Measurements from ENCODE around the gene TOR2A. TPM values are rescaled to one million over a fixed set of nuclear protein-coding genes. Genes with fewer than 3 reads are reported as not detected.

TOR2A gene
- total RNA-seq, 1 experiment from 2014 or later: 16.4 TPM

DNA sequence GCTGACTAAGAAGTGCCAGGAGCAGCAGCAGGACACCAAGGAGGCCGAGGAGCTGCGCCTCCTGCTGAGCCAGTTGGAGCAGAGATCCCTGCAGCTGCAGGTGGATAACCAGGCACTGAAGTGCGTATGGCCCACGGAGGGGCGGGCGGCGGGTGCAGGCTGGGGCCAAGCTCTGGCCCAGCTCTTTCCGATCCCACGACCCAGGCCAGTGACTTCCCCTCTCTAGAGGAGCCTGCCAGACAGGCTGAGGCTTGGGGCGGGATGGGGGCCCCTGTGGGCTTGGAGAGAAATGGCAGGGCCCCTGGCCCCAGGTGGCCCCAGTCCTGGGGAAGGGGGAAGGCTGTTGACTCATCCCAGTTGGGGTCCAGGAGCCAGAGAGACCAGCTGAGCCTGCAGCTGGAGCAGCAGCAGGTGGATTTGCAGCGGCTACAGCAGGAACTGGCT, 23.2 kb downstream of the TOR2A start:
- no peak overlapping the region for H3K4me2 ChIP-seq
- no peaks in the 10 kb centered on the region; the same call in 1 of the 2 replicates for H3F3A ChIP-seq (ENCODE audit: insufficient read depth, low read depth)
- intact Hi-C loops (cut with micrococcal nuclease; ENCODE audit: unreplicated experiment): no loop called here
- BruUV-seq (replicated peaks): no TSS peak
- H3K9me3 ChIP-seq (ENCODE audit: insufficient read depth, low read depth): no peaks in the 10 kb centered on the region
- H3K27ac ChIP-seq: no peak overlapping the region
- H4K20me1 ChIP-seq (ENCODE audit: insufficient read depth): peaks cover 11% of the 10 kb centered on the region; the same call in 1 of the 2 replicates
- TF ChIP-seq, protein P1, sequence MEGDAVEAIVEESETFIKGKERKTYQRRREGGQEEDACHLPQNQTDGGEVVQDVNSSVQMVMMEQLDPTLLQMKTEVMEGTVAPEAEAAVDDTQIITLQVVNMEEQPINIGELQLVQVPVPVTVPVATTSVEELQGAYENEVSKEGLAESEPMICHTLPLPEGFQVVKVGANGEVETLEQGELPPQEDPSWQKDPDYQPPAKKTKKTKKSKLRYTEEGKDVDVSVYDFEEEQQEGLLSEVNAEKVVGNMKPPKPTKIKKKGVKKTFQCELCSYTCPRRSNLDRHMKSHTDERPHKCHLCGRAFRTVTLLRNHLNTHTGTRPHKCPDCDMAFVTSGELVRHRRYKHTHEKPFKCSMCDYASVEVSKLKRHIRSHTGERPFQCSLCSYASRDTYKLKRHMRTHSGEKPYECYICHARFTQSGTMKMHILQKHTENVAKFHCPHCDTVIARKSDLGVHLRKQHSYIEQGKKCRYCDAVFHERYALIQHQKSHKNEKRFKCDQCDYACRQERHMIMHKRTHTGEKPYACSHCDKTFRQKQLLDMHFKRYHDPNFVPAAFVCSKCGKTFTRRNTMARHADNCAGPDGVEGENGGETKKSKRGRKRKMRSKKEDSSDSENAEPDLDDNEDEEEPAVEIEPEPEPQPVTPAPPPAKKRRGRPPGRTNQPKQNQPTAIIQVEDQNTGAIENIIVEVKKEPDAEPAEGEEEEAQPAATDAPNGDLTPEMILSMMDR (conservative IDR thresholded peaks at IDR 0.05): no peak
- no peak for TF ChIP-seq EZH2 (IDR thresholded peaks at IDR 0.05; ENCODE audit: low read depth)
- POLR2A ChIA-PET (ENCODE audit: unreplicated experiment): no interaction called here
- CTCF ChIA-PET: no interaction called here
- DNase-seq: no peak
- H3K9me2 ChIP-seq (ENCODE audit: insufficient read depth): no peaks in the 10 kb centered on the region
- H2AFZ ChIP-seq: no peak overlapping the region
- H3K4me3 ChIP-seq: no peak overlapping the region
- no peaks in the 10 kb centered on the region for H3K27me3 ChIP-seq (ENCODE audit: insufficient read depth, low read depth)
- 0 out of 2 replicates have a peak, but pooled peaks cover 4% of the 10 kb centered on the region for H3K4me1 ChIP-seq (replicated peaks; ENCODE audit: insufficient read depth)
- peaks cover 10% of the 10 kb centered on the region; the same call in 1 of the 2 replicates for H3K79me2 ChIP-seq (ENCODE audit: low read depth)
- no peaks in the 10 kb centered on the region for H3K36me3 ChIP-seq (ENCODE audit: low read depth)

- H3K27me3 ChIP-seq (ENCODE audit: insufficient read depth, low read depth): no peaks in the 10 kb centered on the region
- no peaks in the 10 kb centered on the region for H3K9me2 ChIP-seq (ENCODE audit: insufficient read depth)
- TF ChIP-seq, protein P1 (conservative IDR thresholded peaks at IDR 0.05): no peak
- TF ChIP-seq EZH2 (IDR thresholded peaks at IDR 0.05; ENCODE audit: low read depth): no peak
- ChIA-PET CTCF (no interaction called here), POLR2A (ENCODE audit: unreplicated experiment) (interaction anchor here (0.6 kb wide), 1 partner anchor 31 kb away, joined by 3 read pairs; no protein-coding TSS in a partner anchor)
- 0 out of 2 replicates have a peak, but pooled peaks cover 4% of the 10 kb centered on the region for H3K4me1 ChIP-seq (replicated peaks; ENCODE audit: insufficient read depth)
- H3K4me2 ChIP-seq: no peak overlapping the region
- BruUV-seq (replicated peaks): no TSS peak
- peaks cover 10% of the 10 kb centered on the region; the same call in 1 of the 2 replicates for H3K79me2 ChIP-seq (ENCODE audit: low read depth)
- H3K4me3 ChIP-seq: no peak overlapping the region
- no peaks in the 10 kb centered on the region for H3K9me3 ChIP-seq (ENCODE audit: insufficient read depth, low read depth)
- H2AFZ ChIP-seq: no peak overlapping the region
- intact Hi-C loops (cut with micrococcal nuclease; ENCODE audit: unreplicated experiment): no loop called here
- DNase-seq: no peak
- no peaks in the 10 kb centered on the region for H3K36me3 ChIP-seq (ENCODE audit: low read depth)
- H3K27ac ChIP-seq: no peak overlapping the region
- H3F3A ChIP-seq (ENCODE audit: insufficient read depth, low read depth): no peaks in the 10 kb centered on the region; the same call in 1 of the 2 replicates
- peaks cover 11% of the 10 kb centered on the region; the same call in 1 of the 2 replicates for H4K20me1 ChIP-seq (ENCODE audit: insufficient read depth)
Observed at GRCh38 chr9:127711226-127711701, 23.8 kb downstream of the TOR2A start.

DNA sequence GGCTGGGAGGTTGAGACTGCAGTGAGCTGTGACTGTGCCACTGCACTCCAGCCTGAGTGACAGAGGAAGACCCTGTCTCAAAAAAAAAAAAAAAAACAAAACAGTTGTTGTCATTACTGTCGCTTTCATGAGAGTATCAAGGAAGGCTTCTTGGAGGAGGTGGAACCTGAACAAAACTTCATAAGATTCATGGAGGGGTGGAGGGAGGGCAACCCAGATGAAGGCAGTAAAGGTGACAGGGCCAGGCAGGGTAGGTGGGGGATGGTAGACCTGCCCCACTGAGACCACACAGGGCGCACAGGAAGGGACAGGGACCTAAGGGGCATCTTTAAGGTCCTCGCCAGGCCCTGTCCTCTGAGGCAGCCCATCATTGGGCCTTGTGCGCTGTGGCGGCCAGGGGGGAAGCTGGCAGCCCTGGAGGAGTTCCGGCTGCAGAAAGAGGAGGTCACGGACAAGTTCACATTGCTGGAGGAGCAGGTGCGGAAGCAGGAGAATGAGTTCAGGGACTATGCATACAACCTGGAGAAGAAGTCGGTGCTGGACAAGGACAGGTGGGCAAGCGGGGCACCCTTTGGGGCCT, 24.8 kb downstream of the TOR2A start:
- H3F3A ChIP-seq (ENCODE audit: insufficient read depth, low read depth): no peaks in the 10 kb centered on the region; the same call in 1 of the 2 replicates
- CTCF ChIA-PET: no interaction called here
- POLR2A ChIA-PET (ENCODE audit: unreplicated experiment): no interaction called here
- no peak for DNase-seq
- H3K27me3 ChIP-seq (ENCODE audit: insufficient read depth, low read depth): no peaks in the 10 kb centered on the region
- intact Hi-C loops (cut with micrococcal nuclease; ENCODE audit: unreplicated experiment): no loop called here
- TF ChIP-seq EZH2 (IDR thresholded peaks at IDR 0.05; ENCODE audit: low read depth): no peak
- TF ChIP-seq, protein P1 (conservative IDR thresholded peaks at IDR 0.05): no peak
- no peak overlapping the region for H3K27ac ChIP-seq
- 0 out of 2 replicates have a peak, but pooled peaks cover 4% of the 10 kb centered on the region for H3K4me1 ChIP-seq (replicated peaks; ENCODE audit: insufficient read depth)
- H3K9me3 ChIP-seq (ENCODE audit: insufficient read depth, low read depth): no peaks in the 10 kb centered on the region
- no peak overlapping the region for H2AFZ ChIP-seq
- H3K79me2 ChIP-seq (ENCODE audit: low read depth): peaks cover 10% of the 10 kb centered on the region; the same call in 1 of the 2 replicates
- H3K4me3 ChIP-seq: no peak overlapping the region
- no peaks in the 10 kb centered on the region for H3K9me2 ChIP-seq (ENCODE audit: insufficient read depth)
- no peaks in the 10 kb centered on the region for H3K36me3 ChIP-seq (ENCODE audit: low read depth)
- BruUV-seq (replicated peaks): no TSS peak
- H3K4me2 ChIP-seq: no peak overlapping the region
- peaks cover 11% of the 10 kb centered on the region; the same call in 1 of the 2 replicates for H4K20me1 ChIP-seq (ENCODE audit: insufficient read depth)
